ENCODE measurements around the gene MAP2K5. TPM values are rescaled to one million over a fixed set of nuclear protein-coding genes. Genes with fewer than 3 reads are reported as not detected.

Gene MAP2K5
- total RNA-seq, 2 donors from 2014 or later, result 7.4 to 10.2 TPM

DNA sequence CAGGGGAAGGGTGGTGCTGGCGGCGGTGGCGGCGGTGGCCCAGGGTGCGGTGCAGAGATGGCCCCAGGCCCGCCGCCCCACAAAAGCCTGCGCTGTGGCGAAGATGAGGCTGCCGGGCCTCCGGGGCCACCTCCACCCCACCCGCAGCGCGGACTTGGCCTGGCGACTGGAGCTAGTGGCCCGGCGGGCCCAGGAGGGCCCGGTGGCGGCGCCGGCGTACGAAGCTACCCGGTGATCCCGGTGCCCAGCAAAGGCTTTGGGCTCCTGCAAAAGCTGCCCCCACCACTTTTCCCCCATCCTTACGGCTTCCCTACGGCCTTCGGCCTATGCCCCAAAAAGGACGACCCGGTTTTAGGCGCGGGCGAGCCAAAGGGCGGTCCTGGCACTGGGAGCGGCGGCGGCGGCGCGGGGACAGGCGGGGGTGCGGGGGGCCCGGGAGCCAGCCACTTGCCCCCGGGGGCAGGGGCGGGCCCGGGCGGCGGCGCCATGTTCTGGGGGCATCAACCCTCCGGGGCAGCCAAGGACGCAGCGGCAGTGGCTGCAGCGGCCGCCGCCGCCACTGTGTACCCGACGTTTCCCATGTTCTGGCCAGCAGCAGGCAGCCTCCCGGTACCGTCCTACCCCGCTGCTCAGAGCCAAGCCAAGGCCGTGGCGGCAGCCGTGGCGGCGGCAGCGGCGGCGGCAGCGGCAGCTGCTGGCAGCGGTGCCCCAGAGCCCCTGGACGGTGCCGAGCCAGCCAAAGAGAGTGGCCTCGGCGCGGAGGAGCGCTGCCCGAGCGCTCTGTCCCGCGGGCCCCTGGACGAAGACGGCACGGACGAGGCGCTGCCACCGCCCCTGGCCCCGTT, 284.4 kb downstream of the MAP2K5 start:
- DNase-seq (ENCODE audit: low spot score) (no peak), ATAC-seq (ENCODE audit: insufficient number of reproducible peaks, low FRiP score, low read depth) (no peak)
- H3K9me3 ChIP-seq, result no peaks in the 10 kb centered on the region
- no peaks in the 10 kb centered on the region for H3K36me3 ChIP-seq
- peaks cover 46% of the 10 kb centered on the region for H3K27me3 ChIP-seq (replicated peaks; ENCODE audit: insufficient read depth)
- H3K4me3 ChIP-seq, result peak overlapping the region; percentile 32
- peaks cover 20 to 43% of the 10 kb centered on the region in 2 donors for H3K4me1 ChIP-seq (ENCODE audit: control insufficient read depth in 1 of 2, low read depth in 2 of 2)
- TF ChIP-seq, protein P1, sequence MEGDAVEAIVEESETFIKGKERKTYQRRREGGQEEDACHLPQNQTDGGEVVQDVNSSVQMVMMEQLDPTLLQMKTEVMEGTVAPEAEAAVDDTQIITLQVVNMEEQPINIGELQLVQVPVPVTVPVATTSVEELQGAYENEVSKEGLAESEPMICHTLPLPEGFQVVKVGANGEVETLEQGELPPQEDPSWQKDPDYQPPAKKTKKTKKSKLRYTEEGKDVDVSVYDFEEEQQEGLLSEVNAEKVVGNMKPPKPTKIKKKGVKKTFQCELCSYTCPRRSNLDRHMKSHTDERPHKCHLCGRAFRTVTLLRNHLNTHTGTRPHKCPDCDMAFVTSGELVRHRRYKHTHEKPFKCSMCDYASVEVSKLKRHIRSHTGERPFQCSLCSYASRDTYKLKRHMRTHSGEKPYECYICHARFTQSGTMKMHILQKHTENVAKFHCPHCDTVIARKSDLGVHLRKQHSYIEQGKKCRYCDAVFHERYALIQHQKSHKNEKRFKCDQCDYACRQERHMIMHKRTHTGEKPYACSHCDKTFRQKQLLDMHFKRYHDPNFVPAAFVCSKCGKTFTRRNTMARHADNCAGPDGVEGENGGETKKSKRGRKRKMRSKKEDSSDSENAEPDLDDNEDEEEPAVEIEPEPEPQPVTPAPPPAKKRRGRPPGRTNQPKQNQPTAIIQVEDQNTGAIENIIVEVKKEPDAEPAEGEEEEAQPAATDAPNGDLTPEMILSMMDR (IDR thresholded peaks at IDR 0.05), result no peak
- no peak overlapping the region for H3K27ac ChIP-seq

DNA sequence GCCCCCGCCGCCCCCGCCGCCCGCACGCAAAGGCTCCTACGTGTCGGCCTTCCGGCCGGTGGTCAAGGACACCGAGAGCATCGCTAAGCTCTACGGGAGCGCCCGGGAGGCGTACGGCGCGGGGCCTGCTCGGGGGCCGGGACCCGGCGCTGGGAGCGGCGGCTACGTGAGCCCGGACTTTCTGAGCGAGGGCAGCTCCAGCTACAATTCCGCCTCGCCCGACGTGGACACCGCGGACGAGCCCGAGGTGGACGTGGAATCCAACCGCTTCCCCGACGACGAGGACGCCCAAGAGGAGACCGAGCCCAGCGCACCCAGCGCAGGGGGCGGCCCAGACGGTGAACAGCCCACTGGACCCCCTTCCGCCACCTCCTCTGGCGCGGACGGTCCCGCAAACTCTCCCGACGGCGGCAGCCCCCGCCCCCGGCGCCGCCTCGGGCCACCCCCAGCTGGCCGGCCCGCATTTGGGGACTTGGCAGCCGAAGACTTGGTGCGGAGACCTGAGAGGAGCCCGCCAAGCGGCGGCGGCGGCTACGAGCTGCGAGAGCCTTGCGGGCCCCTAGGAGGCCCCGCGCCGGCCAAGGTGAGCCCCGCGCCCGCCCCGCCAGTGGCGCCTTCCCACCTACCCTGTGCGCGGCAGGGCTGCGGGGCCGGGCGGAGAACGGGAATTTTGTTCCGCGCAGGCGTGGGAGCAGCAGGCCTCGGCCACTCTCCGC, 285.2 kb downstream of the MAP2K5 start:
- Histone ChIP-seq H3K4me1 (ENCODE audit: control insufficient read depth in 1 of 2, low read depth in 2 of 2) (peaks cover 22 to 44% of the 10 kb centered on the region in 2 donors), H3K27ac (no peak overlapping the region), H3K27me3 (replicated peaks; ENCODE audit: insufficient read depth) (peaks cover 54% of the 10 kb centered on the region), H3K36me3 (no peaks in the 10 kb centered on the region), H3K9me3 (no peaks in the 10 kb centered on the region), H3K4me3 (peak overlapping the region; percentile 32)
- TF ChIP-seq, protein P1 (IDR thresholded peaks at IDR 0.05), result no peak
- no peak for ATAC-seq (ENCODE audit: insufficient number of reproducible peaks, low FRiP score, low read depth)
- DNase-seq (ENCODE audit: low spot score), result no peak

DNA sequence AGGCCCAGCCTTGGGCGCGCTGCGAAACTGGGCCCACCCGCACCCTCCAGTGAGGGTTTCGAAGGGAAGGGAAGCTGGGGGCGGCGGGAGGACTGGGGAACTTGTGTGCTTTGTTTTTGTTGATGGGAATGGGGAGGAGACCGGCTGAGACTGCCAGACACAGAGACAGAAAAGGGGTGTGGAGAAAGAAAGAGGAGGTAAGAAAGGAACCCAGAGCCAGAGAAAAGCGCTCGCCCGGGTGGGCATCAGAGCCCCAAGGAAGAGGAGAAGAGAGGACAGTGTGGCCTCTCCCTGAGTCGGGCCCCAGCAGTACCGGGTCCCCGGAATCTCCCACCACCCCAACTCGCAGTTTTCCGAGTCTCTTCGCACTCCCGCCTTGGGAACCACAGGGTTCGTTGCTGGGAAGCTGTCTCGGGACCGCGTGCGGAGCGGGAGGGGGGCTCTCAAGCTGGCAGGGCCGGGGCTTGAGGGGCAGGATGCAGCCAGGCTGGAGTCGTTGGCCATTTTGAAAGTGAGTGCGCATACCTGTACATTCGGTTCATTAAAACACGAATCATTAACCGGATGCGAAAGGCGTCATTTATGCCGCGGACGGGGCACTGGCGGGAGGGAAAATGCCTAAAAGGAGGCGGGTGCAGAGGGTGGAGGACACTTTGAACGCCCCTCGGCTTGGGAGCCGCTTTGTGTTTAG, 285.9 kb downstream of the MAP2K5 start:
- TF ChIP-seq, protein P1 (IDR thresholded peaks at IDR 0.05), result no peak
- ATAC-seq (ENCODE audit: insufficient number of reproducible peaks, low FRiP score, low read depth) (no peak), DNase-seq (ENCODE audit: low spot score) (no peak)
- Histone ChIP-seq H3K4me1 (ENCODE audit: control insufficient read depth in 1 of 2, low read depth in 2 of 2) (peaks cover 26 to 47% of the 10 kb centered on the region in 2 donors), H3K9me3 (no peaks in the 10 kb centered on the region), H3K27me3 (replicated peaks; ENCODE audit: insufficient read depth) (peaks cover 59% of the 10 kb centered on the region), H3K4me3 (peak overlapping the region; percentile 32), H3K36me3 (no peaks in the 10 kb centered on the region), H3K27ac (no peak overlapping the region)

DNA sequence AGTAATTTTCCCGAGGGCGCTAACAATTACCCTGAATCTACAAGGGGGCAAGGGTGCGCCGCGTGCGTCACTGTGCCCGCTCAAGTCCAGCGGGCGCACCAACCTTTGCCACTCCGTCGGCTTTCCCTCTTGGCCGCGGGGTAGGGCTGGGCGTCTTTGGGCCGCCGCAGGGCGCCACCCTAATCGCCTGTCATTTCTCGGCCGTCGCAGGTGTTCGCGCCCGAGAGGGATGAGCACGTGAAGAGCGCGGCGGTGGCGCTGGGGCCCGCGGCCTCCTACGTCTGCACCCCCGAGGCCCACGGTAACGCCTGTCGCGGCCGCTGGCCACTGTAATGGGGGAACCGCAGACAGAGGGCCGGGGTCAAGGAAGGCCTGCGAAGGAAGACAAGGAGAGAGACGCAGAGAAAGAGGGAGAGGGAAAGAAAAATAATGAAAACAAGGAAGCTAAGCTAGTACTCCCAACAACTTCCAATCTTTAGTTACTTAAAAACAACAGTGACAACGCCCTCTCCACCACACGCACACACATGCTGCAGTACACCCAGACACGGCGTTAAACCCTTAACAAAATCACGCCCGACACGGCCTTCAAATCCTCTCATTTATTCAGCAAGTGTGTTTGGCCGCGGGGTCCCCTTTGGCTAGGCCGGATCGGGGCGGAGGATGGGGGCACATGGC, 286.6 kb downstream of the MAP2K5 start:
- no peak for DNase-seq (ENCODE audit: low spot score)
- TF ChIP-seq, protein P1 (IDR thresholded peaks at IDR 0.05), result no peak
- Histone ChIP-seq H3K36me3 (no peaks in the 10 kb centered on the region), H3K9me3 (no peaks in the 10 kb centered on the region), H3K4me1 (ENCODE audit: control insufficient read depth in 1 of 2, low read depth in 2 of 2) (peaks cover 33 to 54% of the 10 kb centered on the region in 2 donors), H3K27me3 (replicated peaks; ENCODE audit: insufficient read depth) (peaks cover 57% of the 10 kb centered on the region), H3K4me3 (no peak overlapping the region), H3K27ac (no peak overlapping the region)
- no peak for ATAC-seq (ENCODE audit: insufficient number of reproducible peaks, low FRiP score, low read depth)
